A549 (cell line): ENCODE results near the gene INPPL1.

Experiments
- CBX8 ChIP-seq: fragments of 200-600 bp; sonication (generic); IDR thresholded peaks from 2 replicates; pipeline ENCODE4 v1.6.1; 2016
- CTCF ChIP-seq: fragments of >200 bp; sonication (Bioruptor Twin); formaldehyde crosslinking; IDR thresholded peaks from 3 replicates; pipeline ENCODE4 v1.5.1; 2016
- FOXS1 ChIP-seq: fragments of 250-450 bp; sonication (Bioruptor Pico); IDR thresholded peaks from 2 replicates; pipeline ENCODE4 v1.5.0; 2020; ENCODE audit warnings: mild to moderate bottlenecking, moderate library complexity
- ZNF302 ChIP-seq: fragments of 250-450 bp; sonication (Bioruptor Pico); IDR thresholded peaks from 2 replicates; pipeline ENCODE4 v1.9.0; 2021; ENCODE audit warnings: inconsistent platforms, mild to moderate bottlenecking, moderate library complexity

GRCh38 chr11:72257570-72257969 lies 33.0 kb downstream of the INPPL1 start:
- TF ChIP-seq ZNF302 (CRISPR knock-in tag) (no peak), CBX8 (no peak), FOXS1 (CRISPR knock-in tag) (no peak), CTCF (no peak)
